ENCODE data around the gene HMGXB4.

Gene HMGXB4, protein sequence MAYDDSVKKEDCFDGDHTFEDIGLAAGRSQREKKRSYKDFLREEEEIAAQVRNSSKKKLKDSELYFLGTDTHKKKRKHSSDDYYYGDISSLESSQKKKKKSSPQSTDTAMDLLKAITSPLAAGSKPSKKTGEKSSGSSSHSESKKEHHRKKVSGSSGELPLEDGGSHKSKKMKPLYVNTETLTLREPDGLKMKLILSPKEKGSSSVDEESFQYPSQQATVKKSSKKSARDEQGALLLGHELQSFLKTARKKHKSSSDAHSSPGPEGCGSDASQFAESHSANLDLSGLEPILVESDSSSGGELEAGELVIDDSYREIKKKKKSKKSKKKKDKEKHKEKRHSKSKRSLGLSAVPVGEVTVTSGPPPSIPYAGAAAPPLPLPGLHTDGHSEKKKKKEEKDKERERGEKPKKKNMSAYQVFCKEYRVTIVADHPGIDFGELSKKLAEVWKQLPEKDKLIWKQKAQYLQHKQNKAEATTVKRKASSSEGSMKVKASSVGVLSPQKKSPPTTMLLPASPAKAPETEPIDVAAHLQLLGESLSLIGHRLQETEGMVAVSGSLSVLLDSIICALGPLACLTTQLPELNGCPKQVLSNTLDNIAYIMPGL

DNA sequence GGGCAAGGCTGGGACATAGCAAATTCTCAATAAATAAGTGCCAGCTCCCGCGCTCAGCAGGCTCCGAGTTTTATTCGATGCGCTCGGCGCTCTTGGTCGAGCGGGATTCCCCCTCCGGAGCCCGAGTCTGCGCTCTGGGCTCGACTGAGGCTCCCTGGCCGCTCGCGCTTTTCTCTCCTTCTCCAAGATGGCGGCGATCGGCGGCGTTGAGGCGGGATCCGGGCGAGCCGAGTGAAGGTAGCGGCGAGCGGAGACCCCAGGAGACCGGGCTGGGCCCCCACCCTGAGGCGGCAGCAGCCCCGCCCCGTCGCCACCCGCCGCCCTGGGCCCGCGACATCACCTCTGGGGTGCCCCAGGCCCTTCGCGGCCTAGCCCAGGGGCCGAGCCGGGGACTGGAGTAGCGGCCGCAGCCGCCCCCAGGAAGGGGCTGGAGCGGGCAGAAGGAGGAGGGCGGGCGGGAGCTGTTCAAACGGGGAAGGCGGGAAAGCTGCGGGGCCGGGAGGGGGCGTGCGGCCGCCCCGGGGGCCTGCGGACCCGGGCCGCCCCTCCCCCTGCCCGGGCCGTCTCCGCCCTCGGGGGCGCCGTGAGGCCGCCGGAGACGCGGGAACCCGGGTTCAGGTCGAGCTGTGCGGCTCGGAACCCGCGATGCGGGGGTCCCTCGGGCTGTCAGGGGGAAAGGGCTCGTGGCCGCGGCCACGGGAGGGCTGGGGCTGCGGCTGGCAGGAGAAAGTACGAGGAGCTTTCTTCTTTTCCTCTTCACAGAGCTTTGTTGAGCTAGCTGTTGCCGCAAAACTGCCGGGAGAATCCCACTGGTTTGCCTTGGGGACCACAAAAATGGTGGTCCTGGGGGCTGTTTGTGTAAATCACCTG lies at the start of gene HMGXB4:
HMGXB4 (plus strand) TSS at position 173 of the 870 bp plus-strand sequence. CDS start 4,898 bp downstream, outside the sequence.
- DNase-seq (peak; percentile 85), ATAC-seq (peak; percentile 93)
- H3K9me3 Mint-ChIP-seq, result no peaks in the 10 kb centered on the region
- peaks cover 25% of the 10 kb centered on the region for H3K4me1 Mint-ChIP-seq
- H3K27ac Mint-ChIP-seq, result peak within 1 kb of the TSS; percentile 89
- peak within 1 kb of the TSS; percentile 91 for H3K4me3 Mint-ChIP-seq
- peaks cover 22% of the 10 kb centered on the region for H3K36me3 Mint-ChIP-seq (ENCODE audit: low read depth)
- no peaks in the 10 kb centered on the region for H3K27me3 Mint-ChIP-seq

DNA sequence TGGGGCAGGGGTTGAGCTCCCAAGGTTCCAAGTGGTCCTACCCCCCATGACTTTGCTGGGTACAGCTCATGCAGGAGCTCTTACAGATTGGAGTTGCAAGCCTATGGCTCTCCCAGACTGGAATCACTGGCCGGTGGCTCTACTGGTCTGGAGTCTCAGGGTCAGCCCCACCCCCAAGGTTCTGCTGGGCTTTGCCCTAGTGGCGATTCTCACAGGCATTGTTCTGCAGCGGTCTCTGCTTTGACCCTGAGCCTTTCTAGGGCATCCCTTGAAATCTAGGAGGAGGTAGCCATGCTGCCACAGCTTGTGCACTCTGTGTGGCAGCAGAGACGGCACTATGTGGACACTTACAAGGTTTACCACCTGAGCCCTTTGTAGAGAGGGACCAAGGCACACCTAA lies 49.3 kb upstream of the HMGXB4 start:
- Mint-ChIP-seq H3K9me3 (no peaks in the 10 kb centered on the region), H3K27ac (no peak overlapping the region), H3K27me3 (peaks cover 14% of the 10 kb centered on the region), H3K4me3 (no peak overlapping the region), H3K4me1 (no peaks in the 10 kb centered on the region), H3K36me3 (ENCODE audit: low read depth) (no peaks in the 10 kb centered on the region)
- DNase-seq, result no peak
- no peak for ATAC-seq

DNA sequence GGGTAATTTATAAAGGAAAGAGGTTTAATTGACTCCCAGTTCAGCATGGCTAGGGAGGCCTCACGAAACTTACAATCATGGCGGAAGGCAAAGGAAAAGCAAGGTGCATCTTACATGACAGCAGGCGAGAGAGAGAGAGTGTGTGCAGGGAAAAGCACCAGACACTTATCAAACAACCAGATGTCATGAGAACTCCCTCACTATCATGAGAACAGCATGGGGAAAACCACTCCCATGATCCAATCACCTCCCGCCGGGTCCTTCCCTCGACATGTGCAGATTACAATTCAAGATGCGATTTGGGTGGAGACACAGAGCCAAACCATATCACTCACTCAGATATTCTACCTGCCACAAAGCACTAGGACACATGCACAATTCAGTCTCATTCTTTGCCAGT lies 48.1 kb upstream of the HMGXB4 start:
- Mint-ChIP-seq H3K36me3 (ENCODE audit: low read depth) (no peaks in the 10 kb centered on the region), H3K9me3 (no peaks in the 10 kb centered on the region), H3K4me1 (no peaks in the 10 kb centered on the region), H3K27ac (no peak overlapping the region), H3K4me3 (no peak overlapping the region), H3K27me3 (peaks cover 16% of the 10 kb centered on the region)
- ATAC-seq (no peak), DNase-seq (no peak)

DNA sequence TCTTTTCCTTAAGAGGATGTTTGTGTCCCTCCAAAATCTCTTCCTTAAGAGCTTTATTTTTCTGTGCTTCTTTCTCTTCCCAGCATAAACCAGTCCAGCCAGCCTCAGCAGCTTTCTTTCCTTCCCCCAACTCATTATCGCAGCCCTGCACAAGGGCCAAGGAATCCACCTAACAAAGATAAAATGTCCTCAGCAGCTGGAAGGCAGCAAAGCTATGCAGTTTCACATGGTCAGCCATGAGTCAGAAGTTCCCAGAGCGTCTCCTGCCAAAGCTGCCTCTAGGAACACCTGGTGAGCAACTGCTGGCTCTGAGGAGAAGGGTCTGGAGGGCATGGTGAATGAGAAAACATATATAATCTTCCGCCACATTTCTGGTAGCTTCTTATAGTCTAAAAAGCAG lies 45.3 kb upstream of the HMGXB4 start:
- no peak overlapping the region for H3K4me3 Mint-ChIP-seq
- ATAC-seq (no peak), DNase-seq (no peak)
- H3K27me3 Mint-ChIP-seq, result peaks cover 18% of the 10 kb centered on the region
- H3K9me3 Mint-ChIP-seq, result no peaks in the 10 kb centered on the region
- H3K27ac Mint-ChIP-seq, result no peak overlapping the region
- H3K36me3 Mint-ChIP-seq (ENCODE audit: low read depth), result no peaks in the 10 kb centered on the region
- H3K4me1 Mint-ChIP-seq, result no peaks in the 10 kb centered on the region

DNA sequence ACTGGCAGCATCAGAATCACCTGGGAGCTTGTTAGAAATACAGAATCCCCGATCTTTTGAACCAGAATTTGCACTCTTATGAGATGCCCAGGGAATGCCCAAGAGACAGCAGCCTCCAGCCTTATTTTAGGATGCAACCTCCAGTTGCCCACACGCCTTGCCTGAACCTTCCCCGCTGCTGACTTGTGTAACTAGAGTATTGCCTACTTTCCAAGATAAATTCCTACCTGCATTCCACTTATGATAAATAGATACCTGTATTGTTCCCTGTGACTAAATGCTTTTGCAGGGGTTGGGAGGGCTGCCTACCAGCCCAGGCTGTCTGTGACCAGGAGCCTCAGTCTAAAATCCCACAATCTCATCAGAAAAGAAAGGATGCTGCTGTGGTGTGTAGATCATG lies 44.3 kb upstream of the HMGXB4 start:
- H3K27ac Mint-ChIP-seq, result no peak overlapping the region
- H3K4me1 Mint-ChIP-seq, result no peaks in the 10 kb centered on the region
- H3K9me3 Mint-ChIP-seq, result no peaks in the 10 kb centered on the region
- H3K4me3 Mint-ChIP-seq, result no peak overlapping the region
- ATAC-seq (no peak), DNase-seq (no peak)
- peaks cover 17% of the 10 kb centered on the region for H3K27me3 Mint-ChIP-seq
- H3K36me3 Mint-ChIP-seq (ENCODE audit: low read depth), result no peaks in the 10 kb centered on the region

DNA sequence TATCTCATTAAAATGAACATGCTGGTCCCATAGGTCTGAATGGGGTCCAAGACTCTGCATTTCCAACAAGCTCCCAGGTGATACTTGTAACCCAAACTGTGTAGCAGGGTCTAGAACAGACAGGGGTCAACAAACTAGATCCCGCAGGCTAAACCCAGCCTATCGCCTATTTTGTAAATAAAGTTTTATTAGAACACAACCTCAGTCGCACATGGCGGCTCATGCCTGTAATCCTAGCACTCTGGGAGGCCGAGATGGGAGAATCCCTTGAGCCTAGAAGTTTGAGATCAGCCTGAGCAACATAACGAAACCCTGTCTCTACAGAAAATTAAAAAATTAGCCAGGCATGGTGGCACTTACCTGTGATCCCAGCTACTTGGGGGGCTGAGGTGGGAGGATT lies 42.3 kb upstream of the HMGXB4 start:
- no peaks in the 10 kb centered on the region for H3K4me1 Mint-ChIP-seq
- peaks cover 8% of the 10 kb centered on the region for H3K27me3 Mint-ChIP-seq
- DNase-seq, result no peak
- no peak overlapping the region for H3K27ac Mint-ChIP-seq
- no peak overlapping the region for H3K4me3 Mint-ChIP-seq
- H3K36me3 Mint-ChIP-seq (ENCODE audit: low read depth), result no peaks in the 10 kb centered on the region
- no peak for ATAC-seq
- H3K9me3 Mint-ChIP-seq, result no peaks in the 10 kb centered on the region

DNA sequence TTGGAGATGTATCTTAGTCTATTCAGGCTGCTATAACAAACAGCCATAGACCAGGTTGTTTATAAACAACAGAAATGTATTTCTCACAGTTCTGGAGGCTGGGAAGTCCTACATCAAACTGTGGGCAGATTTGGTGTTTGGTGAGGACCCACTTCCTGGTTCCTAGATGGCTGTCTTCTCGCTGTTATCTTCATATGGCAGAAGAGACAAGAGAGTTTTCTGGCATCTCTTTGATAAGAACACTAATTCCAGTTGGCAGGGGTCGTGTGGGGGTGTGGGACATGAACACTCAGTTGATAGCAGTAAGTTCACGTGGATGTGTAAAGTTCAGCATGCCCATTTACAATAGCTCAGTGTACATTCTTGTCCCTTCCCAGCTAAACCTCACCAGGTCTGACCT lies 41.3 kb upstream of the HMGXB4 start:
- Mint-ChIP-seq H3K9me3 (no peaks in the 10 kb centered on the region), H3K4me1 (no peaks in the 10 kb centered on the region), H3K4me3 (no peak overlapping the region), H3K27me3 (peaks cover 8% of the 10 kb centered on the region), H3K27ac (no peak overlapping the region), H3K36me3 (ENCODE audit: low read depth) (no peaks in the 10 kb centered on the region)
- ATAC-seq (no peak), DNase-seq (no peak)

DNA sequence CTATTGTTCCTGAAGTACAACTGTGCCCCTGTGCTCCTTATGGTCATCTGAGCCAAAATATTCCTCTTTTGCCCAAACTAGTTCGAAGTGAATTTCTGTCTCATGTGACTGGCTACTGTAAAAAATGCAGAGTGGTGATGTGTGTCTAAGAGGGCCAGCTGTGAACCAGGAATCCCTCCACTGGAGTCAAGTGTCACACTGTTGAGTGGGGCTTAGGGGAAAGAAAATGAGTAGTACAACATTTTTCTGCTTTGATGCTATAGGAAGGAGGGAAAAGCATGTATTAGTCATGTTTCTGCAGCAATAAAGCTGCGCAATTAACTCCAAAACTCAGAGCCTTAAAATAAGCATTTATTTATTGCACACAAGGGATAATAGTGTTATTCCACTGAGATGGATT lies 39.8 kb upstream of the HMGXB4 start:
- Mint-ChIP-seq H3K27ac (no peak overlapping the region), H3K9me3 (no peaks in the 10 kb centered on the region), H3K36me3 (ENCODE audit: low read depth) (no peaks in the 10 kb centered on the region), H3K4me3 (no peak overlapping the region), H3K4me1 (no peaks in the 10 kb centered on the region), H3K27me3 (peaks cover 12% of the 10 kb centered on the region)
- ATAC-seq, result no peak
- no peak for DNase-seq

DNA sequence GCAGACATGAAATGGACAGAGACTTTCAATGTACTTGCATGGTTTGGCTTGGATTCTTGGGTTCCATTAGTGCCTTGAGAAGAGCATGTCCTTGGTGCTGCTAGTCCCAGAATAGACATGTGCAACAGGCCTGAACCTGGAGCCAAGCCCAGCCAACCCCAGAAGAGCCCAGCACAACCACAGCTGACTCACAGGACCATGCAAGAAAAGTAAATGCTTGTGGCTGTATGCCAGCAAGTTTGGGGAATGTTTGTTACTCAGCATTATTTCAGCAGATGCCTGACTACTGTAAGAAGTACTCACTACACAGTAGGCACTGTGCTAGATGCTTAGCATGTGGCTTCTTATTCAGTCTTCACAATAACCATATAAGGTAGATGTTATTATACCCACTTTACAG lies 39.2 kb upstream of the HMGXB4 start:
- ATAC-seq (no peak), DNase-seq (no peak)
- H3K27ac Mint-ChIP-seq, result no peak overlapping the region
- H3K27me3 Mint-ChIP-seq, result peaks cover 13% of the 10 kb centered on the region
- H3K4me3 Mint-ChIP-seq, result no peak overlapping the region
- H3K9me3 Mint-ChIP-seq, result no peaks in the 10 kb centered on the region
- no peaks in the 10 kb centered on the region for H3K36me3 Mint-ChIP-seq (ENCODE audit: low read depth)
- H3K4me1 Mint-ChIP-seq, result no peaks in the 10 kb centered on the region

DNA sequence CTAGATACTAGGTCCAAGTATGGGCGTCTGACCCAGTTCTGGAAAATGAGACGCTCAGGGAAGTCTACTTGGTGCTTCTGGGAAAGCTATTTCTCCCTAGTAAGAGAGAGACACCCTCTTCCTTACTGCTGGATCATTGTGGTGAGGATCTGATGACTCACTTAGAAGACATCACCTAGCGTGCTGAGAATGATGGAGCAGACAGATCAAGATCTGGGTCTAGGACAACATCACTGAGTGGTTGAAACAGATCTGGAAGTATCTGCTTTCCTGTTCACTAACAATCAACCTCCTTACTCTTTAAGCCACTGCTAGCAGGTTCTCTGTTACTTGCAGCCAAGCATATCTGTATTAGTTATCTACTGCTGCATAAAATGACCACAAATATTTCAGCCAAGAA lies 38.3 kb upstream of the HMGXB4 start:
- Mint-ChIP-seq H3K4me1 (no peaks in the 10 kb centered on the region), H3K9me3 (no peaks in the 10 kb centered on the region), H3K27ac (no peak overlapping the region), H3K27me3 (peaks cover 10% of the 10 kb centered on the region), H3K4me3 (no peak overlapping the region), H3K36me3 (ENCODE audit: low read depth) (no peaks in the 10 kb centered on the region)
- DNase-seq (no peak), ATAC-seq (no peak)

DNA sequence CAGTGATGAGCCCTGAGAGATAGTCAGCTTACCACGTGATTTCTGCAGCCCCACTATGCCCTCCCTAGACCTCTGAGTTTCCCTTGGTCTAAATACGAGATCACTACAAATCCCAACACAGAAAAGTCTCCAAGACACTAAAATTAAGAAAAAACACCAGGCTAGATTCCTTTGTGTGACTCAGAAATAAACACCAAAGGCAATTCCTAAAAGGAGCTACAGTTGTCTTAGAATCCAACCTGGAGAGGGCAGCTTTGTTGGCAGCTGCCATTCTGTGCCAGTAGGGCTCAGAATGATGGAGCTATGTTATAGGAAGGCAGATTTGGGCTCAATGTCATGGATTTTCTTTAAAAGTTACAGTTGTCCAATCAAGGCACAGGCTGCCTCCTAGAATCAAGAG lies 37.1 kb upstream of the HMGXB4 start:
- Mint-ChIP-seq H3K27me3 (peaks cover 12% of the 10 kb centered on the region), H3K4me1 (no peaks in the 10 kb centered on the region), H3K4me3 (no peak overlapping the region), H3K27ac (no peak overlapping the region), H3K36me3 (ENCODE audit: low read depth) (no peaks in the 10 kb centered on the region), H3K9me3 (no peaks in the 10 kb centered on the region)
- no peak for DNase-seq
- ATAC-seq, result no peak

DNA sequence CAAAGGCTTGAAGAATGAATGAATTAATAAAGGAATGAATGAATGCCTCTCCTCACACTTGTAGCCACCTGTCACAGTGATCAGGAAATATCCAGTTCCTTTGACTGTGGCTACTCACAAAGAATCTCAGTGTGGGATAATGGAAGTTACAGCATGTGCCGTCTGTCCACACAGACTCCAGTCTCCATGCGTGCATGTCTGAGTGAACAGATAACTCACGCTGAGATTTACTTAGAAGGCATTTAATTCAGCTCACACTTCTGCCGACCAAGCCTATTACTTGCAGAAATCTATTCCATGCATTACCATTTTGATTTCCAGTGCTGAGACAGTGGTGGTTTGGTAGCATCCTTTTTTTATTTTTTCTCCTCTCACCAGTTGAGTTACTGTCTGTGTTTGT lies 32.3 kb upstream of the HMGXB4 start:
- DNase-seq (no peak), ATAC-seq (no peak)
- H3K27ac Mint-ChIP-seq, result no peak overlapping the region
- peaks cover 11% of the 10 kb centered on the region for H3K27me3 Mint-ChIP-seq
- H3K4me1 Mint-ChIP-seq, result no peaks in the 10 kb centered on the region
- H3K9me3 Mint-ChIP-seq, result no peaks in the 10 kb centered on the region
- no peak overlapping the region for H3K4me3 Mint-ChIP-seq
- H3K36me3 Mint-ChIP-seq (ENCODE audit: low read depth), result no peaks in the 10 kb centered on the region

DNA sequence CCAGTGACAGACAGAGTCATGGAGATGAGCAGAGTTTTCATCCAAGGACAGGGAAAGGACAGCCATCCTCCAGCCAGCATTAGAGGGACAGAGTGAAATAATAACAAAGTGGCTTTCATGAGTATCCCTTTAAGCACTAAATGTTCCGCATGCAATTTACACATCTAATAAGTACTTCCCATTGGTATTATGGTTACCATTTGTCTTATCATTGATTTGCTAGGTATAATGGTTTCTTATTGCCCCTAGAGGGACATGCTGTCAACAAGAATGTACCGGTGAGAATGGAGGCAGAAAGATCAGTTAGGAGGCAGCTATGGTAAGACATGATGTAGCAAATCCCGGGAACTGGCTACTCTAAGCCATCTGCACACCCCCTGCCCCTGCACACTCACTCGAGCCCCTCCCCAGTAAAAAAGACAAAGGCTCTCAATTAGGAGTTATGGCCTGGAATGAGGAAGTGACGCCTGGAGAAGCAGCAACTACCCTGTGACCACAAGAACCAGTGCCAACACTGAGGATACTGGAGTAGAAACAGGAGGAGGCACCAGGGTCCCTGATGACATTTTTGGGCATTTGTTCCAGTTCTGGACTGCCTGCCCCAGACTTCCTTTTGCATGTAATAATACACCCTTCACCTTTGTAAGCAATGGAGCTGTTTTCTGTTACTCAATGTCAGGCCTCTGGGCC lies 30.2 kb upstream of the HMGXB4 start:
- H3K4me3 Mint-ChIP-seq, result no peak overlapping the region
- no peak overlapping the region for H3K27ac Mint-ChIP-seq
- no peaks in the 10 kb centered on the region for H3K9me3 Mint-ChIP-seq
- ATAC-seq, result no peak
- peaks cover 17% of the 10 kb centered on the region for H3K27me3 Mint-ChIP-seq
- peaks cover 2% of the 10 kb centered on the region for H3K4me1 Mint-ChIP-seq
- no peak for DNase-seq
- no peaks in the 10 kb centered on the region for H3K36me3 Mint-ChIP-seq (ENCODE audit: low read depth)

DNA sequence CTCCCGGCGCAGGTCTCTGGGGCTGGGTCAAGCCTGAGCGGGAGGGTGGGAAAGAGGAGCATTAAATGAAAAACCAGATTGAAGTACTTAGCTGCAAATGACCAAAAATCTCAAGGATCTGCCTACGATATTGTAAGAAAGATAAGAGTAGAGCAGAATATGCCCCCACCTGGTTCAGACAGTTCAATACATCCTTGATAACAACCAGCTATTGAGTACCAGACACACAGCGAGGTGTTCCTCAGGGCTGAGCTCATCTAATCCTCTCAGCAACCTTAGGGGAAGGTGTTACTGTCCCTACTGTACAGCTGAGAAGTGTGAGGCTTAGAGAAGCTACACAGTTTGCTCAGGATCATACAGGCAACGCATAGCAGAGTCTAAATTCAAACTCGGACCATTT lies 27.4 kb upstream of the HMGXB4 start:
- Mint-ChIP-seq H3K9me3 (no peaks in the 10 kb centered on the region), H3K27me3 (peaks cover 20% of the 10 kb centered on the region), H3K4me3 (no peak overlapping the region), H3K27ac (no peak overlapping the region), H3K4me1 (peaks cover 2% of the 10 kb centered on the region), H3K36me3 (ENCODE audit: low read depth) (no peaks in the 10 kb centered on the region)
- DNase-seq, result no peak
- ATAC-seq, result no peak
